Mucosa of descending colon (tissue), 3 donors: ENCODE data around the gene OPTN. TPM values are rescaled to one million over a fixed set of nuclear protein-coding genes. Genes with fewer than 3 reads are reported as not detected.
A peak's percentile ranks its signal among the peaks of the same experiment; 100 is the strongest.

Source experiments
- ATAC-seq: fragments of 200-7000 bp; cut with Tn5 transposase; one replicate; pipeline ENCODE4 v1.9.1; 2020; ENCODE audit warnings: mild to moderate bottlenecking, moderate library complexity
- DNase-seq, 3 donors: peaks; one replicate each; pipeline ENCODE4 v3.0.0-alpha.2; 2020
- H3K36me3 ChIP-seq: fragments of 200-600 bp; one replicate; pipeline ENCODE4 v1.8.0; 2021; ENCODE audit warnings: low read depth, mild to moderate bottlenecking
- H3K4me1 ChIP-seq: fragments of 200-600 bp; one replicate; pipeline ENCODE4 v1.8.0; 2021; ENCODE audit warnings: low read depth, mild to moderate bottlenecking
- H3K4me3 ChIP-seq: fragments of 200-600 bp; one replicate; pipeline ENCODE4 v1.8.0; 2021; ENCODE audit warnings: mild to moderate bottlenecking
- H3K9me3 ChIP-seq: fragments of 200-600 bp; one replicate; pipeline ENCODE4 v1.8.0; 2021; ENCODE audit warnings: mild to moderate bottlenecking
- CTCF ChIP-seq: fragments of 200-600 bp; IDR thresholded peaks from one replicate; pipeline ENCODE4 v1.8.0; 2022; ENCODE audit warnings: antibody characterized with exemption, mild to moderate bottlenecking
- intact Hi-C, 2 donors: fragments of 100-400 bp; cut with DNase I in 1 of 2; cut with micrococcal nuclease in 1 of 2; formaldehyde crosslinking; loops; one replicate each; pipeline versions ENCODE4 v1.11.0 to v1.11.1; 2022; cut with DNase I, micrococcal nuclease
- total RNA-seq, 3 donors: library from RNA; stranded (reverse); fragmentation: NEBNext Ultra II Directional in 2 of 3; extraction: Animal tissue kit (Norgen Biotek cat#: 25700) in 2 of 3; gene quantifications; one replicate each; pipeline versions ENCODE4 v1.2.1 to v1.2.4, GENCODE V29; 2021 to 2023
- donor health status: DM: no; HTN: no; CAD: no; lungs with moderate emphysema.
- donor health status: DM: no; HTN: no; CAD: no.
- donor health status: DM: no; HTN: yes; CAD: no.

OPTN gene
- total RNA-seq, 3 donors from 2014 or later, result 92.1 to 148 (median 101) TPM

- Histone ChIP-seq H3K9me3 (no peaks in the 10 kb centered on the region), H3K4me1 (peaks cover 14% of the 10 kb centered on the region), H3K36me3 (peaks cover 15% of the 10 kb centered on the region), H3K4me3 (no peak overlapping the region)
- ATAC-seq (peak; percentile 20), DNase-seq (no peak)
- no peak for TF ChIP-seq CTCF
- intact Hi-C loops, result no loop called here
Measured at GRCh38 chr10:13113544-13113943, 13.6 kb downstream of the OPTN start.

GRCh38 chr10:13115832-13116803 lies 16.2 kb downstream of the OPTN start:
- peak; percentile 94 for ATAC-seq
- peak in 2 of 3 donors; percentile 51 to 69 for DNase-seq
- no peak overlapping the region for H3K4me3 ChIP-seq
- H3K9me3 ChIP-seq, result no peaks in the 10 kb centered on the region
- intact Hi-C loops, result loop anchor here in 1 of 2 donors (1.0 kb wide), 1 partner anchor 45 kb away; the partner anchor contains the start of gene MCM10
- H3K36me3 ChIP-seq, result peaks cover 15% of the 10 kb centered on the region
- H3K4me1 ChIP-seq, result peaks cover 11% of the 10 kb centered on the region
- TF ChIP-seq CTCF, result no peak

- no peak for TF ChIP-seq CTCF
- peaks cover 14% of the 10 kb centered on the region for H3K36me3 ChIP-seq
- DNase-seq (no peak), ATAC-seq (no peak)
- intact Hi-C loops, result no loop called here
- no peaks in the 10 kb centered on the region for H3K9me3 ChIP-seq
- peaks cover 11% of the 10 kb centered on the region for H3K4me1 ChIP-seq
- H3K4me3 ChIP-seq, result no peak overlapping the region
Measured at GRCh38 chr10:13117841-13118783, 18.1 kb downstream of the OPTN start.

GRCh38 chr10:13118784-13119410 lies 18.9 kb downstream of the OPTN start:
- ATAC-seq (no peak), DNase-seq (no peak)
- intact Hi-C loops, result no loop called here

More at GRCh38 chr10:13118784-13119410, 18.9 kb downstream of the OPTN start:
- H3K4me3 ChIP-seq, result no peak overlapping the region
- TF ChIP-seq CTCF, result no peak
- H3K36me3 ChIP-seq, result peaks cover 21% of the 10 kb centered on the region
- no peaks in the 10 kb centered on the region for H3K9me3 ChIP-seq
- H3K4me1 ChIP-seq, result peaks cover 11% of the 10 kb centered on the region
